GM12878 (cell line): ENCODE results near the gene BORCS6. TPM values are rescaled to one million over a fixed set of nuclear protein-coding genes. Genes with fewer than 3 reads are reported as not detected.

Source experiments
- ASH2L ChIP-seq: fragments of 300-600, 200-600 bp; sonication (generic); IDR thresholded peaks from 2 replicates; pipeline ENCODE4 v1.6.1; 2017; ENCODE audit warnings: low read depth, mild to moderate bottlenecking, borderline replicate concordance
- BCL3 ChIP-seq: IDR thresholded peaks from 2 replicates; pipeline ENCODE4 v1.6.1; 2011; ENCODE audit warnings: borderline replicate concordance, low read depth, mild to moderate bottlenecking, moderate library complexity, low read length; ENCODE audit not compliant: insufficient read depth, poor library complexity, severe bottlenecking
- CHD1 ChIP-seq: IDR thresholded peaks from 2 replicates; pipeline ENCODE4 v1.6.1; 2012; ENCODE audit warnings: low read depth, low read length, improper control_type of control experiment
- E2F4 ChIP-seq: IDR thresholded peaks from 2 replicates; pipeline ENCODE4 v1.6.1; 2012; ENCODE audit warnings: low read depth, low read length, improper control_type of control experiment
- FOS ChIP-seq: IDR thresholded peaks from 3 replicates; pipeline ENCODE4 v1.6.1; 2011; ENCODE audit warnings: borderline replicate concordance; ENCODE audit not compliant: insufficient read length; ENCODE audit errors: extremely low read depth
- FOXM1 ChIP-seq: IDR thresholded peaks from 2 replicates; pipeline ENCODE4 v1.6.1; 2012; ENCODE audit warnings: low read depth, mild to moderate bottlenecking, inconsistent platforms, low read length, moderate library complexity
- HDGF ChIP-seq: fragments of 450-650 bp; IDR thresholded peaks from 2 replicates; pipeline ENCODE4 v1.6.1; 2016; ENCODE audit warnings: antibody characterized with exemption
- IKZF1 ChIP-seq: fragments of 450-650 bp; conservative IDR thresholded peaks from 2 replicates; pipeline ENCODE4 v1.6.1; 2017; ENCODE audit warnings: antibody characterized with exemption, mild to moderate bottlenecking
- IRF3 ChIP-seq: fragments of 450-650 bp; IDR thresholded peaks from 2 replicates; pipeline ENCODE4 v1.6.1; 2014; ENCODE audit warnings: mild to moderate bottlenecking
- JUND ChIP-seq: IDR thresholded peaks from 2 replicates; pipeline ENCODE4 v1.6.1; 2012; ENCODE audit warnings: low read depth, mild to moderate bottlenecking, low read length, improper control_type of control experiment, moderate library complexity
- MEF2A ChIP-seq: IDR thresholded peaks from 2 replicates; pipeline ENCODE4 v1.6.1; 2011; ENCODE audit warnings: low read depth, mild to moderate bottlenecking, low read length, moderate library complexity; ENCODE audit not compliant: insufficient read depth
- NR2C2 ChIP-seq: IDR thresholded peaks from 2 replicates; pipeline ENCODE4 v1.6.1; 2011; ENCODE audit warnings: borderline replicate concordance, low read depth; ENCODE audit not compliant: control insufficient read depth, insufficient read length
- REST ChIP-seq: IDR thresholded peaks from 2 replicates; pipeline ENCODE4 v1.6.1; 2012; ENCODE audit warnings: mild to moderate bottlenecking, low read depth, low read length
- SUPT20H ChIP-seq: IDR thresholded peaks from 2 replicates; pipeline ENCODE4 v1.6.1; 2011; ENCODE audit warnings: low read depth, mild to moderate bottlenecking, low read length, moderate library complexity, borderline replicate concordance; ENCODE audit not compliant: control insufficient read depth
- TCF12 ChIP-seq: IDR thresholded peaks from 2 replicates; pipeline ENCODE4 v1.6.1; 2011; ENCODE audit warnings: low read depth, mild to moderate bottlenecking, low read length
- ZBED1 ChIP-seq: IDR thresholded peaks from 2 replicates; pipeline ENCODE4 v1.6.1; 2016; ENCODE audit warnings: borderline replicate concordance
- ZBTB11 ChIP-seq: fragments of 450-650 bp; formaldehyde crosslinking; IDR thresholded peaks from 2 replicates; pipeline ENCODE4 v1.5.0; 2022; ENCODE audit warnings: mild to moderate bottlenecking, missing genetic modification characterization
- ZNF207 ChIP-seq: fragments of 450-650 bp; IDR thresholded peaks from 2 replicates; pipeline ENCODE4 v1.6.1; 2014; ENCODE audit warnings: antibody characterized with exemption, mild to moderate bottlenecking, borderline replicate concordance
- polyA plus RNA-seq, 11 experiments: library from polyadenylated mRNA; depleted of rRNA in 4 of 11; unstranded in 6 of 11; stranded (reverse) in 5 of 11; fragments of >200 nt; fragmentation: Nextera tagmentation in 4 of 11; fragmentation: Illumina TruSeq in 1 of 11; extraction: Ambion mirVana in 4 of 11; extraction: Trizol in 1 of 11; gene quantifications; 1 replicate in 1 of 11; 2 replicates in 10 of 11; pipeline versions ENCODE4 v1.2.1 to v1.2.3, GENCODE V29; 2011 to 2016; ENCODE audit warnings: inconsistent platforms in 2 of 11, missing spikeins in 2 of 11, low read depth in 1 of 11
- total RNA-seq, 4 experiments: library from RNA; depleted of rRNA in 3 of 4; stranded (reverse); fragments of >200 nt in 3 of 4; fragmentation: Illumina TruSeq in 1 of 4; extraction: Trizol in 1 of 4; gene quantifications; 2 replicates each; pipeline versions ENCODE4 v1.2.1 to v1.2.3, GENCODE V29; 2013 to 2021

Gene BORCS6
- total and polyA plus RNA-seq, 10 of the 15 experiments (the other 5 are each of a cell fraction or from before 2014, with no cell fraction given): 0.37 to 14.1 (median 6.7) TPM

GRCh38 chr17:8173056-8173870 is 16.7 kb downstream of the BORCS6 start (continued):
- peak; percentile 81 for TF ChIP-seq ZBTB11
- no peak for TF ChIP-seq JUND
- no peak; the same call in 1 of the 2 replicates for TF ChIP-seq ZNF207
- peak; percentile 99 for TF ChIP-seq BCL3
- peak; percentile 48; the same call in 1 of the 2 replicates for TF ChIP-seq REST
- TF ChIP-seq HDGF: no peak
- peak; percentile 100 for TF ChIP-seq ZBED1
- TF ChIP-seq FOXM1: peak; percentile 97
- TF ChIP-seq NR2C2: no peak
- TF ChIP-seq MEF2A: peak; percentile 98
- TF ChIP-seq CHD1: no peak
- peak; percentile 96 for TF ChIP-seq TCF12
- no peak for TF ChIP-seq E2F4
- no peak for TF ChIP-seq IRF3
- no peak for TF ChIP-seq SUPT20H
- TF ChIP-seq FOS: no peak
- TF ChIP-seq ASH2L: no peak
- peak; percentile 91 for TF ChIP-seq IKZF1
